ENCODE results near the gene ZBTB6.

DNA sequence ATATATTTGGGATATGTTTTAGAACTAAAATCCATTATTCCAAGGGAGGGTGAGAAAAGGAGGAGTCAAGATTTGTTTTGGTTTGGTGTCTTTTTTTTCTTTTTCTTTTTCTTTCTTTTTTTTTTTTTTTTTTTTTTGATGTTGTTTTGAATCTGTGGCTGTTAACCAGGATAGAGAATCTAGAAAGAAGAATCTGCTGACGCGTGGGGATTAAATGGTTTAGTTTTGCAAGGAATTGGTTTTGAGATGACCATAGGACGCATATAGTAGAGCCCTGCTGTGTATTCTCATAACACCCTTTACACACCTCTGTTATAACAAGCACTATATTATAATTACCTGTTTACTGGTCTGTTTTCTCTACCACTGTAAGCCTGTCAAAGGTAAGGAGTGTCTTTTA is 37.1 kb upstream of the ZBTB6 start:
- TF ChIP-seq RFX5 (IDR thresholded peaks at IDR 0.05; ENCODE audit: borderline replicate concordance, low read depth, low read length) (no peak), POLR2A (IDR thresholded peaks at IDR 0.05; ENCODE audit: control extremely low read depth in 1 of 2, low read depth in 2 of 2, low read length in 2 of 2) (no peak), ZNF274 (IDR thresholded peaks at IDR 0.05; ENCODE audit: borderline replicate concordance, extremely low read depth, low read length) (no peak), BRCA1 (IDR thresholded peaks at IDR 0.05; ENCODE audit: low read depth, low read length) (no peak), EZH2 (IDR thresholded peaks at IDR 0.05; ENCODE audit: low read depth, low read length, severe bottlenecking) (no peak), KDM1A (IDR thresholded peaks at IDR 0.05; ENCODE audit: borderline replicate concordance, low read length) (no peak), CHD1 (IDR thresholded peaks at IDR 0.05; ENCODE audit: low read depth, low read length) (no peak), SAP30 (IDR thresholded peaks at IDR 0.05; ENCODE audit: insufficient read depth, insufficient replicate concordance, low read length) (no peak), EP300 (IDR thresholded peaks at IDR 0.05; ENCODE audit: borderline replicate concordance in 1 of 2, low read depth in 2 of 2, low read length in 2 of 2) (no peak), CTCF (IDR thresholded peaks at IDR 0.05; ENCODE audit: control extremely low read depth in 1 of 3, insufficient read depth in 1 of 3, low read depth in 1 of 3, low read length in 3 of 3) (no peak), POLR2AphosphoS5 (IDR thresholded peaks at IDR 0.05; ENCODE audit: low read depth, low read length) (no peak), RAD21 (IDR thresholded peaks at IDR 0.05 in 1 of 2, conservative IDR thresholded peaks at IDR 0.05 in 1 of 2; ENCODE audit: low read depth in 2 of 2, low read length in 2 of 2) (no peak), MAFK (IDR thresholded peaks at IDR 0.05; ENCODE audit: low read depth, low read length) (no peak), JUN (IDR thresholded peaks at IDR 0.05; ENCODE audit: low read depth, low read length) (no peak)

All from H1 (cell line).